GM19324 (cell line): ENCODE measurements around the gene CP.
A peak's percentile ranks its signal among the peaks of the same experiment; 100 is the strongest.

Experiments
- ATAC-seq: cut with Tn5 transposase; IDR thresholded peaks from one replicate; pipeline ENCODE4 v1.9.1; 2021; ENCODE audit warnings: mild to moderate bottlenecking, moderate library complexity; ENCODE audit not compliant: unreplicated experiment, low FRiP score

CP gene

DNA sequence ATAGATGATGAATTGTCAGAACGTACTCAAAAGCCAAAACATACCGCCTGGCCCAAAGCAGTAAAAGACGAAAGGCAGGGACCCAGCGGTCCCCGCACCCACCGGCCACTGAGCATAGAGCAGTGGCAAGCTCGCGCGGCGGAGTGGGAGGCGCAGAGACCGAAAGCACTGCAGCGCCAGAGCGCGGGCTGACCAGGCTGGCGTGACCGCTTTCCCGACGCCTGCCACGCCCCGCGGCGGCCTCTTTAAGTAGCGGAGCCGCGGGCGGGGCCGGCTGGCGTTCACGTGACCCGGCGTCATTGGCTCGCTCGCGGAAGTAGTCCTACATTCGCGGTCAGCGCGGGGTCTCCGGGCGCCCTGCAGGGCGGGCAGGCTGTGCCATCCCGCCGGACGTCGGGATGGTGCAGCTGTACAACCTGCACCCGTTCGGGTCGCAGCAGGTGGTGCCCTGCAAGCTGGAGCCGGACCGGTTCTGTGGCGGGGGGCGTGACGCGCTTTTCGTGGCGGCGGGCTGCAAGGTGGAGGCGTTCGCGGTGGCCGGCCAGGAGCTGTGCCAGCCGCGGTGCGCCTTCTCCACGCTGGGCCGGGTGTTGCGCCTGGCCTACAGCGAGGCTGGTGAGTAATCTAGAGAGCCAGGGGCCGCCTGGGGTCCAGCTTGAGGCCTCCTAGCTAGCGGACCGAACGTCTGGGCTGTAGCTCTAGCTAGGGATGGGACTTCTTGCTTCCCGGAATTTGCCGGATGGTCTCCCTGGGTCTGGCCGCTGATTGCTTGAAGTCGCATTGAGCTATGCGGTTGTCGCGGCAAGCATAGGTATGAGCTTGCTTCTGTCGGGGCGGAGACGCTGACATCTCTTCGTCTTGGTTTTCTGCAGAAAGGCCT lies 92.1 kb downstream of the CP start, which contains the start of gene HPS3:
Gene HPS3 (plus strand): TSS at position 313 of the 880 bp plus-strand sequence. CDS start 86 bp downstream, at position 399.
- peak; percentile 97 for ATAC-seq

DNA sequence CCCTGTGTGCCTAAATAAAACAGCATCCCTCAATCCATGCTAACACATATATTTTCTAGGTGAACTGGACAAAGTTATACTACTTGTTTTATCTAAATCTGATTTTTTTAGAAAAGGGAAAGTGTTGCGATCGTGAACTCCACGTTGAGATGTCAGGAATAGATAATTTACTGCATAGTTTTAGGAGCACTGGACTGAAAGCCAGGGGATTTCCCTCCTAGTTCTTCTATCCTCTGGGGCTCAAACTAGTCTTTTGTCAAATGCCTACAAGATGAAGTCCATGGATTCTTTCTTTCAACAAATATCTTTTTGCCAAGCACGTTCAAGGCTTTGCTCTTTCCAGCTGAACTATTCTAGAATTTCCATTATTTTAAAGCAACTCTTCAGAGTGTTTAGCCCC lies 92.8 kb downstream of the CP start:
- no peak for ATAC-seq

DNA sequence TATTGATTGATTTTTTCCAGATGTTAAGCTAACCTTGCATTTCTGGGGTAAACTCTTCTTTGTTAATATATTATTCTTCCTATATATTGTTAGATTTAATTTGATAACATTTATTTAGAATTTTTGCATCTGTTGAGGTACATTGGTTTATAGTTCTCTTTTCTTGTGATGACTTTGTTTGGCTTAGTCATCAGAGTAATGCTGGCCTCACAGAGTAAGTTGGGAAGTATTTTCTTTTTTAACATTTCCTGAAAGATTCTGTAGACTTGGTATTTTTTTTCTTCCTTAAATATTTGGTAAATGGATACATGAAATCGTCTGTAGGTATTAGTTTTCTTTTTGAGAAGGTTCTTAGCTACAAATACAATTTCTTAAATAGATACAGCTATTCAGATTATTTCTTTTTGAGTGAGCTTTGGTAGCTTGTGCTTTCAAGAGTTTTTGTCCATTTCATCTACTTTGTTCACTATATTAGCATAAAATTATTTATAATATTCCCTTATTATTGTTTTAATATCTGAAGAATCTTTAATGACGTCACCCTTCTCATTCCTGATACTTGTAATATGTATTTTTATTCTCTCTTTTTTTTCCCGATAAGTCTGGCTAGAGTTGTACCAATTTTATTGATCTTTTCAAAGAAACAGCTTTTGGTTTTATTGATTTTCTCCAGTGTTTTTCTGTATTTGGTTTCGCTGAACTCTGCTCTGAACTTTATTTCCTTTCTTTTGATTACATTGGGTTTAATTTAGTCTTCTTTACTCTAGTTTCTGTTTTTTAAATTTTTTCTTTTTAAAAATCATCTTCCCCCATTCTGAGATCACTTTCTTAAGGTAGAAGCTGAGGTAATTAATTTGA lies 98.7 kb downstream of the CP start:
- ATAC-seq: no peak
